Measurements from ENCODE around the gene HSD17B8.

DNA sequence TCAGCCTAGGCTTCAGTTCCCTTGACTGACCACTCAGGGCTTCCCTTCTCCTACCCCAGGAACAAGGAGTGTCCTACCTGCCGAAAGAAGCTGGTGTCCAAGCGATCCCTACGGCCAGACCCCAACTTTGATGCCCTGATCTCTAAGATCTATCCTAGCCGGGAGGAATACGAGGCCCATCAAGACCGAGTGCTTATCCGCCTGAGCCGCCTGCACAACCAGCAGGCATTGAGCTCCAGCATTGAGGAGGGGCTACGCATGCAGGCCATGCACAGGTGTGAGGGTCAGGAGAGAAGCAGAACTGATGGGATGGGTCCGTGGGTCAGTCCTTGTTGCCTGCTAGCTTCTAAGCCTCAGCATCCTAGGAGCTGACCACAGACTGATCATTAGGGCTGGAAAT, 5.4 kb downstream of the HSD17B8 start:
- TF ChIP-seq MXI1 (IDR thresholded peaks at IDR 0.05; ENCODE audit: low read depth, low read length) (no peak), SMC3 (IDR thresholded peaks at IDR 0.05; ENCODE audit: low read depth, low read length) (no peak), POLR2AphosphoS5 (IDR thresholded peaks at IDR 0.05; ENCODE audit: low read depth, low read length) (no peak), TAF1 (IDR thresholded peaks at IDR 0.05; ENCODE audit: borderline replicate concordance, low read depth, low read length) (no peak), GABPA (IDR thresholded peaks at IDR 0.05; ENCODE audit: low read depth) (no peak)
- TF ChIP-seq, protein P1, sequence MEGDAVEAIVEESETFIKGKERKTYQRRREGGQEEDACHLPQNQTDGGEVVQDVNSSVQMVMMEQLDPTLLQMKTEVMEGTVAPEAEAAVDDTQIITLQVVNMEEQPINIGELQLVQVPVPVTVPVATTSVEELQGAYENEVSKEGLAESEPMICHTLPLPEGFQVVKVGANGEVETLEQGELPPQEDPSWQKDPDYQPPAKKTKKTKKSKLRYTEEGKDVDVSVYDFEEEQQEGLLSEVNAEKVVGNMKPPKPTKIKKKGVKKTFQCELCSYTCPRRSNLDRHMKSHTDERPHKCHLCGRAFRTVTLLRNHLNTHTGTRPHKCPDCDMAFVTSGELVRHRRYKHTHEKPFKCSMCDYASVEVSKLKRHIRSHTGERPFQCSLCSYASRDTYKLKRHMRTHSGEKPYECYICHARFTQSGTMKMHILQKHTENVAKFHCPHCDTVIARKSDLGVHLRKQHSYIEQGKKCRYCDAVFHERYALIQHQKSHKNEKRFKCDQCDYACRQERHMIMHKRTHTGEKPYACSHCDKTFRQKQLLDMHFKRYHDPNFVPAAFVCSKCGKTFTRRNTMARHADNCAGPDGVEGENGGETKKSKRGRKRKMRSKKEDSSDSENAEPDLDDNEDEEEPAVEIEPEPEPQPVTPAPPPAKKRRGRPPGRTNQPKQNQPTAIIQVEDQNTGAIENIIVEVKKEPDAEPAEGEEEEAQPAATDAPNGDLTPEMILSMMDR (IDR thresholded peaks at IDR 0.05), result no peak

All from SK-N-SH (cell line).